SK-N-SH (cell line): ENCODE measurements around the gene UBTF. TPM values are rescaled to one million over a fixed set of nuclear protein-coding genes. Genes with fewer than 3 reads are reported as not detected.

Experiments
- CTCF ChIA-PET: fragments of 300-600, 350-600 bp; formaldehyde crosslinking; extraction: SDS; loops from one replicate; lab custom pipeline; 2021; lab: Yijun Ruan, JAX
- POLR2A ChIA-PET: fragments of 350-600 bp; sonication (Branson Sonifier 250); formaldehyde crosslinking; extraction: SDS; loops from one replicate; lab custom pipeline; 2020; ENCODE audit warnings: antibody characterized with exemption, inconsistent platforms; lab: Yijun Ruan, JAX
- DNase-seq: peaks from one replicate; pipeline ENCODE4 v3.0.0; 2012
- H2AFZ ChIP-seq: fragments of 200-600 bp; sonication (generic); 2 replicates; pipeline ENCODE4 v1.8.1; 2016; ENCODE audit warnings: antibody characterized with exemption, mild to moderate bottlenecking, low read depth
- H3F3A ChIP-seq: fragments of 200-600 bp; sonication (generic); replicated peaks from 2 replicates; pipeline ENCODE3; 2016; ENCODE audit warnings: antibody characterized with exemption, mild to moderate bottlenecking; ENCODE audit not compliant: insufficient read depth
- H3K27ac ChIP-seq, 2 experiments: fragments of 200-500 bp in 1 of 2; fragments of 200-600 bp in 1 of 2; sonication (Bioruptor generic) in 1 of 2; sonication (generic), shearing (Covaris generic) in 1 of 2; 2 replicates each; pipeline versions ENCODE4 v1.5.1 to v1.6.1; 2014 to 2016; ENCODE audit warnings: low read depth in 2 of 2, inconsistent platforms in 1 of 2, low read length in 1 of 2, mild to moderate bottlenecking in 1 of 2, mixed read lengths in 1 of 2
- H3K27me3 ChIP-seq: fragments of 200-600 bp; sonication (generic), shearing (Covaris generic); 2 replicates; pipeline ENCODE4 v1.6.1; 2016; ENCODE audit warnings: mixed run types; ENCODE audit not compliant: insufficient read depth
- H3K36me3 ChIP-seq, 2 experiments: fragments of 200-500 bp in 1 of 2; fragments of 200-600 bp in 1 of 2; sonication (Bioruptor generic) in 1 of 2; sonication (generic) in 1 of 2; replicated peaks in 1 of 2; 2 replicates each; pipeline versions ENCODE3 to v1.5.1; 2014 to 2016; ENCODE audit warnings: low read length in 1 of 2, mild to moderate bottlenecking in 1 of 2; ENCODE audit not compliant: insufficient read depth in 2 of 2, control insufficient read depth in 1 of 2
- H3K4me1 ChIP-seq, 2 experiments: fragments of 200-500 bp in 1 of 2; fragments of 200-600 bp in 1 of 2; sonication (Bioruptor generic) in 1 of 2; sonication (generic), shearing (Covaris generic) in 1 of 2; 2 replicates each; pipeline versions ENCODE4 v1.5.1 to v1.6.1; 2014 to 2016; ENCODE audit warnings: low read depth in 1 of 2, low read length in 1 of 2, mixed run types in 1 of 2; ENCODE audit not compliant: insufficient read depth in 2 of 2, control insufficient read depth in 1 of 2
- H3K4me2 ChIP-seq: fragments of 200-600 bp; sonication (generic), shearing (Covaris generic); 2 replicates; pipeline ENCODE4 v1.6.1; 2017; ENCODE audit warnings: mixed run types
- H3K4me3 ChIP-seq, 2 experiments: fragments of 200-500 bp in 1 of 2; fragments of 200-600 bp in 1 of 2; sonication (Bioruptor generic) in 1 of 2; sonication (generic), shearing (Covaris generic) in 1 of 2; 2 replicates each; pipeline versions ENCODE4 v1.5.1 to v1.8.1; 2014 to 2016; ENCODE audit warnings: low read depth in 2 of 2, inconsistent platforms in 1 of 2, low read length in 1 of 2, mild to moderate bottlenecking in 1 of 2, mixed read lengths in 1 of 2, moderate library complexity in 1 of 2
- H3K79me2 ChIP-seq: fragments of 200-600 bp; sonication (generic); 2 replicates; pipeline ENCODE4 v1.8.1; 2017; ENCODE audit warnings: mild to moderate bottlenecking; ENCODE audit not compliant: insufficient read depth
- H3K9ac ChIP-seq: fragments of 200-600 bp; sonication (generic); 2 replicates; pipeline ENCODE4 v1.6.1; 2017; ENCODE audit warnings: mixed run types
- H3K9me2 ChIP-seq: fragments of 200-600 bp; sonication (generic); 2 replicates; pipeline ENCODE4 v1.6.1; 2017; ENCODE audit warnings: mixed run types
- H3K9me3 ChIP-seq: fragments of 200-600 bp; sonication (generic); 2 replicates; pipeline ENCODE4 v1.6.1; 2017; ENCODE audit warnings: mixed run types, mild to moderate bottlenecking, moderate library complexity
- H4K20me1 ChIP-seq: fragments of 200-600 bp; sonication (generic); 2 replicates; pipeline ENCODE4 v1.6.1; 2017; ENCODE audit warnings: mild to moderate bottlenecking, mixed run types; ENCODE audit not compliant: insufficient read depth
- EZH2phosphoT487 ChIP-seq: fragments of 200-600 bp; sonication (generic); IDR thresholded peaks from 2 replicates; pipeline ENCODE4 v1.6.1; 2017; ENCODE audit warnings: low read depth, mixed run types, mild to moderate bottlenecking, antibody characterized with exemption, moderate library complexity, borderline replicate concordance
- FOSL2 ChIP-seq: IDR thresholded peaks from 2 replicates; pipeline ENCODE4 v1.4.0; 2012; ENCODE audit warnings: low read depth, mild to moderate bottlenecking, moderate library complexity, borderline replicate concordance
- GATA2 ChIP-seq: sonication (generic); formaldehyde crosslinking; IDR thresholded peaks from 2 replicates; pipeline ENCODE4 v1.5.0; 2020; ENCODE audit warnings: mild to moderate bottlenecking, missing genetic modification reagents
- NFIC ChIP-seq: IDR thresholded peaks from 2 replicates; pipeline ENCODE4 v1.4.0; 2012; ENCODE audit warnings: borderline replicate concordance
- RAD21 ChIP-seq: IDR thresholded peaks from 2 replicates; pipeline ENCODE4 v1.6.1; 2012; ENCODE audit warnings: mild to moderate bottlenecking, low read length
- RXRA ChIP-seq: IDR thresholded peaks from 2 replicates; pipeline ENCODE4 v1.4.0; 2012; ENCODE audit warnings: low read depth, mild to moderate bottlenecking, borderline replicate concordance
- SIN3A ChIP-seq: IDR thresholded peaks from 2 replicates; pipeline ENCODE4 v1.6.1; 2012; ENCODE audit warnings: low read depth, mild to moderate bottlenecking, low read length, moderate library complexity, borderline replicate concordance
- YY1 ChIP-seq: IDR thresholded peaks from 2 replicates; pipeline ENCODE4 v1.4.0; 2012; ENCODE audit warnings: low read depth, mild to moderate bottlenecking
- WGBS: methylation state at CpG from one replicate; pipeline ENCODE4 v1.1.6; 2017; ENCODE audit warnings: low lambda C conversion rate; 5-methylcytosine and 5-hydroxymethylcytosine counted together
- polyA plus RNA-seq, 3 experiments: library from polyadenylated mRNA; depleted of rRNA; stranded (reverse); fragments of >200 nt; gene quantifications; 2 replicates each; pipeline ENCODE4 v1.2.3, GENCODE V29; 2012
- TF ChIP-seq, protein P1 (sequence below): IDR thresholded peaks from 2 replicates; pipeline ENCODE4 v1.6.1; 2012; ENCODE audit warnings: mild to moderate bottlenecking, low read depth, low read length, moderate library complexity
- TF ChIP-seq, protein P2 (sequence below): IDR thresholded peaks from 2 replicates; pipeline ENCODE4 v1.4.0; 2012; ENCODE audit warnings: low read depth, borderline replicate concordance
- TF ChIP-seq, protein P3 (sequence below): fragments of 150-350 bp; IDR thresholded peaks from 2 replicates; pipeline ENCODE4 v1.6.1; 2017; ENCODE audit warnings: antibody characterized with exemption, low read length, low read depth, borderline replicate concordance

Gene UBTF
- polyA plus RNA-seq, 1 of the 3 experiments (the other 2 are of a cell fraction) = 37.2 TPM

DNA sequence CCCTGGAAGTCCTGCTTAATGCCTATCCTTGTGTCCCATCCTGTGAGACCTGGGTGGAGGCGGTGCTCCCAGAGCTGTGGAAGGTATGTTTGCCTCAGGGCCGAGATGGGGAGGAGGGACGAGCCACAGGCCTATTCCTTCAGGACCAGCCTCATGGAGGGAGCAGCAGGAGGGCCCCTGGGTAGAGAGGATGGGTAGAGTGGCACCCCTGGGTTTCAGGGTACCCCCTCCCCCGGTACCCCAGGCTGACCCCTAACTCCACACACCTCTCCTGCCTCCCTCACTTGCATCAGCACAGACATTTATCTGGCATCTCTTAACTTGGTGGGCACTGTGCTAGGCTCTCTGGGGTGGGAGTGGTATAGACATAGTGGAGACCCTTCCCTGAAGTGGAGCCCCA lies 41.8 kb downstream of the UBTF start (continued):
- TF ChIP-seq RXRA (no peak), EZH2phosphoT487 (no peak), SIN3A (no peak), FOSL2 (no peak), YY1 (no peak), GATA2 (CRISPR knock-in tag) (no peak)
- TF ChIP-seq, protein P1, sequence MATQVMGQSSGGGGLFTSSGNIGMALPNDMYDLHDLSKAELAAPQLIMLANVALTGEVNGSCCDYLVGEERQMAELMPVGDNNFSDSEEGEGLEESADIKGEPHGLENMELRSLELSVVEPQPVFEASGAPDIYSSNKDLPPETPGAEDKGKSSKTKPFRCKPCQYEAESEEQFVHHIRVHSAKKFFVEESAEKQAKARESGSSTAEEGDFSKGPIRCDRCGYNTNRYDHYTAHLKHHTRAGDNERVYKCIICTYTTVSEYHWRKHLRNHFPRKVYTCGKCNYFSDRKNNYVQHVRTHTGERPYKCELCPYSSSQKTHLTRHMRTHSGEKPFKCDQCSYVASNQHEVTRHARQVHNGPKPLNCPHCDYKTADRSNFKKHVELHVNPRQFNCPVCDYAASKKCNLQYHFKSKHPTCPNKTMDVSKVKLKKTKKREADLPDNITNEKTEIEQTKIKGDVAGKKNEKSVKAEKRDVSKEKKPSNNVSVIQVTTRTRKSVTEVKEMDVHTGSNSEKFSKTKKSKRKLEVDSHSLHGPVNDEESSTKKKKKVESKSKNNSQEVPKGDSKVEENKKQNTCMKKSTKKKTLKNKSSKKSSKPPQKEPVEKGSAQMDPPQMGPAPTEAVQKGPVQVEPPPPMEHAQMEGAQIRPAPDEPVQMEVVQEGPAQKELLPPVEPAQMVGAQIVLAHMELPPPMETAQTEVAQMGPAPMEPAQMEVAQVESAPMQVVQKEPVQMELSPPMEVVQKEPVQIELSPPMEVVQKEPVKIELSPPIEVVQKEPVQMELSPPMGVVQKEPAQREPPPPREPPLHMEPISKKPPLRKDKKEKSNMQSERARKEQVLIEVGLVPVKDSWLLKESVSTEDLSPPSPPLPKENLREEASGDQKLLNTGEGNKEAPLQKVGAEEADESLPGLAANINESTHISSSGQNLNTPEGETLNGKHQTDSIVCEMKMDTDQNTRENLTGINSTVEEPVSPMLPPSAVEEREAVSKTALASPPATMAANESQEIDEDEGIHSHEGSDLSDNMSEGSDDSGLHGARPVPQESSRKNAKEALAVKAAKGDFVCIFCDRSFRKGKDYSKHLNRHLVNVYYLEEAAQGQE = no peak
- TF ChIP-seq, protein P2, sequence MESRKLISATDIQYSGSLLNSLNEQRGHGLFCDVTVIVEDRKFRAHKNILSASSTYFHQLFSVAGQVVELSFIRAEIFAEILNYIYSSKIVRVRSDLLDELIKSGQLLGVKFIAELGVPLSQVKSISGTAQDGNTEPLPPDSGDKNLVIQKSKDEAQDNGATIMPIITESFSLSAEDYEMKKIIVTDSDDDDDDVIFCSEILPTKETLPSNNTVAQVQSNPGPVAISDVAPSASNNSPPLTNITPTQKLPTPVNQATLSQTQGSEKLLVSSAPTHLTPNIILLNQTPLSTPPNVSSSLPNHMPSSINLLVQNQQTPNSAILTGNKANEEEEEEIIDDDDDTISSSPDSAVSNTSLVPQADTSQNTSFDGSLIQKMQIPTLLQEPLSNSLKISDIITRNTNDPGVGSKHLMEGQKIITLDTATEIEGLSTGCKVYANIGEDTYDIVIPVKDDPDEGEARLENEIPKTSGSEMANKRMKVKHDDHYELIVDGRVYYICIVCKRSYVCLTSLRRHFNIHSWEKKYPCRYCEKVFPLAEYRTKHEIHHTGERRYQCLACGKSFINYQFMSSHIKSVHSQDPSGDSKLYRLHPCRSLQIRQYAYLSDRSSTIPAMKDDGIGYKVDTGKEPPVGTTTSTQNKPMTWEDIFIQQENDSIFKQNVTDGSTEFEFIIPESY = no peak
- TF ChIP-seq, protein P3, sequence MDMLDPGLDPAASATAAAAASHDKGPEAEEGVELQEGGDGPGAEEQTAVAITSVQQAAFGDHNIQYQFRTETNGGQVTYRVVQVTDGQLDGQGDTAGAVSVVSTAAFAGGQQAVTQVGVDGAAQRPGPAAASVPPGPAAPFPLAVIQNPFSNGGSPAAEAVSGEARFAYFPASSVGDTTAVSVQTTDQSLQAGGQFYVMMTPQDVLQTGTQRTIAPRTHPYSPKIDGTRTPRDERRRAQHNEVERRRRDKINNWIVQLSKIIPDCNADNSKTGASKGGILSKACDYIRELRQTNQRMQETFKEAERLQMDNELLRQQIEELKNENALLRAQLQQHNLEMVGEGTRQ = no peak

DNA sequence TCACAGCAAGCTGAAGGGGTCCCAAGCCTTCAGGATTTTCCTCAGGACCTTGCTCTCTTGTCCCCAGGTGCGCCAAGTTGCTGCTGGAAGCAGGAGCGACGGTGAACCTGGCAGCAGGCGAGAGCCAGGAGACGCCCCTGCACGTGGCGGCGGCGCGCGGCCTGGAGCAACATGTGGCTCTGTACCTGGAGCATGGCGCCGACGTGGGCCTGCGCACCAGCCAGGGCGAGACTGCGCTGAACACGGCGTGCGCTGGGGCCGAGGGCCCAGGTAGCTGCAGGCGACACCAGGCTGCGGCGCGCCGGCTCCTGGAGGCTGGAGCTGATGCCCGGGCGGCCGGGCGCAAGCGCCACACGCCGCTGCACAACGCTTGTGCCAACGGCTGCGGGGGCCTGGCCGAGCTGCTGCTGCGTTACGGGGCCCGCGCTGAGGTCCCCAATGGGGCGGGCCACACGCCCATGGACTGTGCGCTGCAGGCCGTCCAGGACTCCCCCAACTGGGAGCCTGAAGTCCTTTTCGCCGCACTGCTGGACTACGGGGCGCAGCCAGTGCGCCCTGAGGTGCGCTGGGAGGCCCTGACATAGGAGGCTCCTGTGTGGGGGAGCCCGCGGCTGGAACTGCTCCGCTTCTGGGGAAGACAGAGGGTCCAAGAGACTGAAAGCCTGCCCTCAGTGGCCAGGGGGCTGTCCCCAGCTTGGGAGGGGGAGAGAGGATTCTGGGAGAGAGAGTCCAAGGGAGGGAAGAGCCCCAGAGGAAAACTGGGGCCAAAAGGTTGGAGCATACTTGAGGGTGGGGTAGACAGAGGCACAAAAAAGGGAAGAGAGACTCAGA lies 42.6 kb downstream of the UBTF start:
- CTCF ChIA-PET = no interaction called here
- POLR2A ChIA-PET = no interaction called here
- H3K4me2 ChIP-seq = no peak overlapping the region

More for the DNA sequence above, 42.6 kb downstream of the UBTF start:
- H3K9me2 ChIP-seq = no peaks in the 10 kb centered on the region
- 95% methylated on average over 28 of the region's 54 CpGs for WGBS
- H3K79me2 ChIP-seq = peaks cover 2% of the 10 kb centered on the region
- peaks cover 13% of the 10 kb centered on the region for H3F3A ChIP-seq
- no peak for DNase-seq
- TF ChIP-seq RAD21 (no peak), NFIC (no peak)
- TF ChIP-seq, protein P1 = no peak
- TF ChIP-seq, all 33 proteins: peak for 0
- H3K9ac ChIP-seq = no peak overlapping the region
- H3K36me3 ChIP-seq = peaks cover 4 to 7% of the 10 kb centered on the region in 2 experiments
- H3K9me3 ChIP-seq = no peaks in the 10 kb centered on the region
- H3K27me3 ChIP-seq = no peaks in the 10 kb centered on the region
- H2AFZ ChIP-seq = no peak overlapping the region
- H3K27ac ChIP-seq = no peak overlapping the region
- no peaks in the 10 kb centered on the region for H4K20me1 ChIP-seq
- no peaks in the 10 kb centered on the region for H3K4me1 ChIP-seq
- no peak overlapping the region for H3K4me3 ChIP-seq
